C4-2B (cell line): ENCODE results near the gene GRK5.
"Not testable (repeated sequence)": the region's sequence is repeated elsewhere in the genome, so short reads cannot be mapped to it uniquely, and the experiment has no call there.

Experiments used
- H3K27ac ChIP-seq: fragments of 450-650 bp; 2 replicates; pipeline ENCODE4 v1.5.1; 2017
- CTCF ChIP-seq: fragments of 450-650 bp; conservative IDR thresholded peaks from 2 replicates; pipeline ENCODE4 v1.5.1; 2017; ENCODE audit warnings: mild to moderate bottlenecking
- ZFX ChIP-seq: fragments of 450-650 bp; IDR thresholded peaks from 2 replicates; pipeline ENCODE4 v1.6.1; 2017

The GRK5 gene

GRCh38 chr10:119461923-119462322 lies 254.6 kb downstream of the GRK5 start:
- no peak for TF ChIP-seq ZFX
- TF ChIP-seq CTCF, result no peak
- H3K27ac ChIP-seq, result no peak overlapping the region

GRCh38 chr10:119462773-119463172 lies 255.4 kb downstream of the GRK5 start:
- H3K27ac ChIP-seq, result no peak overlapping the region
- TF ChIP-seq ZFX (no peak), CTCF (no peak)

- not testable (repeated sequence) for H3K27ac ChIP-seq
These were observed 255.8 kb downstream of the GRK5 start for GRCh38 chr10:119463195-119463594.

GRCh38 chr10:119465085-119465484 lies 257.7 kb downstream of the GRK5 start:
- no peak overlapping the region for H3K27ac ChIP-seq
- TF ChIP-seq ZFX, result no peak
- no peak for TF ChIP-seq CTCF

- H3K27ac ChIP-seq, result no peak overlapping the region
- TF ChIP-seq CTCF (no peak), ZFX (no peak)
These were observed 258.7 kb downstream of the GRK5 start for GRCh38 chr10:119466076-119466475.

- H3K27ac ChIP-seq, result no peak overlapping the region
- TF ChIP-seq CTCF (no peak), ZFX (no peak)
These were observed 259.3 kb downstream of the GRK5 start for GRCh38 chr10:119466655-119467054.

DNA sequence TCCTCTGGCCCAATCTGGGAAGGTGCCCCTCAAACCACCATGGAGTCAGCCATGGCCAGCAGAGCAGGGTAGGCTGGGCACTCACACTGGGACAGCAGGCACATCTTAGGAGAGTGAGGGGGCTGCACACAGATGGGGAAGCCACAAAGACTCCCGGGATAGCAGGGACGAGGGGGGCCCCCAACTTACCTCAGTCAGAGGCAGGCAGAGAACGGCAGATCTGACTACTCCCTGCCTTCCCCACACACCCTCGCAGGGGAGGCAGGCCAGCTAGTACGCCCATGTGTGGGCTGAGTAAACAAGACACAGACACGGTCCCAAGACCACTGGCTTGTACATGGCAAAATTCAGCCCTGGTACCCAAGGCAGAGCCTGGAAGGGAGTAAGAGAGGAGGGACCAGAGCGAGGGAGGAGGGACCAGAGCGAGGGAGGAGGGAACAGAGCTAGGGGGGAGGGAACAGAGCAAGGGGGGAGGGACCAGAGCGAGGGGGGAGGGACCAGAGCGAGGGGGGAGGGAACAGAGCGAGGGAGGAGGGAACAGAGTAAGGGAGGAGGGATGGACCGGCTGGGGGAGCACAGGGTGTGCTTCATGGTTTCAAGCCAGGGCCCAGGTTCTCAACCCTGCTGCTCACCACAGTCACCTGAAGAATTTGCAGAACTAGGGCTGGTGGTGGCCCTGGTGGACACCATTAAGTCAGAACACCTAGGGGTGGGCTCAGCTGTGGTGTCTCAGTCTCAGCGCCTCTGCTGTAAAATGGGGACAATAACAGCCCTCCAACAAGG lies 261.4 kb downstream of the GRK5 start:
- no peak overlapping the region for H3K27ac ChIP-seq
- TF ChIP-seq ZFX (no peak), CTCF (no peak)

DNA sequence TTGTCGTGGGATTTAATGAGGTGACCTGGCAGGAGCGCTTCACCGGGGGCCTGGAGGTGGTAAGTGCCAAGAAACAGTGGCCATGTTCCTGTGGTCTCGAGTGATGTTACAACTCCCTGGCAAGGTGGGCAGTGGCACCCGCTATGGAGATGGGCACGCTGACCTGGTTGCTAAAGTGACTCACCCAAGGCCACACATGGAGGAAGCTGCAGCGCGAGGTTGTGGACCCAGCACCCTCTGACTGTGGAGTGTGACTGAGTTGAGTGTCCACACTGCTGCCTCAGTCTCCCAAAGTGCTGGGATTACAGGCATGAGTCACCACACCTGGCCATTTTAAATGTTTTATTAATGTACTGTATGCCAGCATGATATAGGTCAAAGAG lies 261.9 kb downstream of the GRK5 start:
- H3K27ac ChIP-seq, result no peak overlapping the region
- TF ChIP-seq CTCF (no peak), ZFX (no peak)
